DMS153 treated with DMSO at 0.1 percent for 48 hours (cell line): ENCODE data around the gene CSH2.
"Not testable (repeated sequence)": the region's sequence is repeated elsewhere in the genome, so short reads cannot be mapped to it uniquely, and the experiment has no call there.

Experiments used
- DNase-seq: peaks from one replicate; lab custom pipeline; 2025; ENCODE audit not compliant: unreplicated experiment; lab: John Stamatoyannopoulos, UW

CSH2 gene

DNA sequence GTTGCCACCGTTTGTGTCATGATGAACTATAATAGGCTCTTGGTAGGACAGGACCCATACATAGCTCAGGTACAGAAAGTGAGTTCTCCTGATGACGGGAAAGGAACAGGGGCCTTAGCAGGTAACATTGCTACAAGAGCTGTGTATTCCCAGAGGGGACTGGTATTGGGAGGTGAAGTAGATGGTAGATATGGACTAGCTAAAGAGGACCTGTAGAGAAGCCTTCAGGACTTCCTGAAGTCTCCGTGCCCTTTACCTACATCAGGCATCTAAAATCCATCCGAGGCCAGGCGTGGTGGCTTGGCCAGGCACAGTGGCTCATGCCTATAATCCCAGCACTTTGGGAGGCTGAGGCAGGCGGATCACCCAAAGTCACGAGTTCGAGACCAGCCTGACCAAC is 18.3 kb downstream of the CSH2 start:
- no peak for DNase-seq

DNA sequence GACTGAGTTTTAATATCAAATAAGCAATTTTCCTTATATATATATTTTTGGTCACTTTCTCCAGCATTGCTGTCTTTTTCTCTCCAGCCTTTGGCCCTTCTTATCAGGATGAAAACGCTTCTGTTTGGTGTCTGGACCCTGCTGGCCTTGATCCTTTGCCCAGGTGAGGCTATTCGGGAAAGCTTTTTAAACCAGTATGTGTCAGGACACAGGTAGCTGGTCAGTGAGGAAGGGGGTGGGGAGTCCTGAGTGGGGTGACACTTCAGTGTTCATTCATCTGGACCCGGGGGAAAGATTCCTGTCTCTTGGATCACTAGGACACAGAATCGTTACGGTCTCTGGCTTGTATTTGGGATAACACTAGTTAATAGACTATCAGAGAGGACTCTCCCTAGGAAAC is 18.8 kb downstream of the CSH2 start:
- DNase-seq: no peak

DNA sequence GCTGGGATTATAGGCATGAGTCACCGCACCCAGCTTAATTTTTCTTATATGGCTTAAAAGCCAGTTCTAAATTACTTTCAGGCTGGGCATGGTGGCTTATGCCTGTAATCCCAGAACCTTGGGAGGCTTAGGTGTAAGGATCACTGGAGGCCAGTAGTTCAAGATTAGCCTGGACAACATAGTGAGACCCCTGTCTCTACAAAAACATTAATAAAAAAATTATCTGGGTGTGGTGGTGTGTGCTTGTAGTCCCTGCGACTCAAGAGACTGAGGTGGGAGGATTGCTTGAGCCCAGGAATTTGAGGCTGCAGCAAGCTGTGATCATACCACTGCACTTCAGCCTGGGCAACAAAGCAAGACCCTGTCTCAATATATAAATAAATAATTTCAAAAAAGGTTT is 20.2 kb downstream of the CSH2 start:
- DNase-seq: no peak

DNA sequence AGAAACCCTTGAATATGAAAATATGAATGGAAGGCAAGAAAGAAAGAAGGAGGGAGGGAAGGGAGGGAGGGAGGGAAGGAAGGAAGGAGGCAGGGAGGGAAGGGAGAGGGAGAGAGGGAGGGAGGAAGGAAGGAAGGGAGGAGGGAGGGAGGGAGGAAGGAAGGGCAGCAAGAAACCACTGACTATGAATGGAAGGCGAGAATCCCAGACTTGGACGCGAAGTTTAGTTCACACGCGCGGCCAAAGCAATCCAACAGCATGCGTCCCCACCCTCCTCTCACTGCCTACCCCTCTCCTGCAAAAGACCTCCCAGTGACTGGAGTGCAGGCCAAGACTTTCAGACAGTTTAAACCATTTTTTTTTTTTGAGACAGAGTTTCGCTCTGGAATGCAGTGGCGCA is 23.1 kb downstream of the CSH2 start:
- no peak for DNase-seq

DNA sequence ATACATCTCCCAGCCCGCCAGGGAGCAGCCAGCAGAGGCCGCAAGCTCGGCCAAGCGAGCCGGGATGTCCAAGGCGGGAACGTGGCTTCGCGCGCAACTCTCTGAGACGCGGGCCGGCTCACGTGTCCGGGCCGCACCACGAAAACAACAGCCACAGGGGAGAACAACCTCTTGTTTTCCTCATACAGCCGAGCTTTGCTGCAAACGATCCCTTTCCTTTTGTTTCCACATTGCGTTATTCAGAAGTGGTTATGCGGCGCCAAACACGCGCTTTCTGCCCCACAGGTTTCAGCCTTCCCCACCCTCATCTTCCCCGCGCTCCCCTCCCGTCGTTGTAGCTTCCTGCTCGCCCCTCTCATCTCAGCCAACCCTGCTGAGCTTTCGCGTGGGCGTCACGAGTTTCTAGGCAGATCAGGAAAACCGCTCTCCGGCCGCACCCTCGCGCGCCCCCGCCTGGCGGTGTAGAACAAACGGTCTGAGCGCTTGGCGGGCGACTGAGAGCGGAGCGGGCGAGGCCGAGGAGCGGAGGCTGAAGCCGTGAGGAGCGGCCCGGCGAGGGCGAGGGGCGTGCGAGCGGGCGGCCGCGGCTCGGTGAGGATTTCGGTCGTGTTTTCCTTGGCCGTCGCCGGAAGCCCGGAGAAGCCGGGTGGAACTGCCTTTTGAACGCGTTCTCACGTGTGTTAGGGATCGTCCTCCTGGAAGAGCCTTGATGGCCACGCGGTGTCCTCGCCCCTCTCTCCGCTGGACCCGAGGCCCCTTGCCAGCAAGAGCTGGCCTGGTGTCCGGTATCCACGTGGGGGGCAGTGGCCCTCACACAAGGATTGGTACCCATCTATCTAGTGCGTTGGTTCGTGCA is 24.4 kb downstream of the CSH2 start:
- no peak for DNase-seq

DNA sequence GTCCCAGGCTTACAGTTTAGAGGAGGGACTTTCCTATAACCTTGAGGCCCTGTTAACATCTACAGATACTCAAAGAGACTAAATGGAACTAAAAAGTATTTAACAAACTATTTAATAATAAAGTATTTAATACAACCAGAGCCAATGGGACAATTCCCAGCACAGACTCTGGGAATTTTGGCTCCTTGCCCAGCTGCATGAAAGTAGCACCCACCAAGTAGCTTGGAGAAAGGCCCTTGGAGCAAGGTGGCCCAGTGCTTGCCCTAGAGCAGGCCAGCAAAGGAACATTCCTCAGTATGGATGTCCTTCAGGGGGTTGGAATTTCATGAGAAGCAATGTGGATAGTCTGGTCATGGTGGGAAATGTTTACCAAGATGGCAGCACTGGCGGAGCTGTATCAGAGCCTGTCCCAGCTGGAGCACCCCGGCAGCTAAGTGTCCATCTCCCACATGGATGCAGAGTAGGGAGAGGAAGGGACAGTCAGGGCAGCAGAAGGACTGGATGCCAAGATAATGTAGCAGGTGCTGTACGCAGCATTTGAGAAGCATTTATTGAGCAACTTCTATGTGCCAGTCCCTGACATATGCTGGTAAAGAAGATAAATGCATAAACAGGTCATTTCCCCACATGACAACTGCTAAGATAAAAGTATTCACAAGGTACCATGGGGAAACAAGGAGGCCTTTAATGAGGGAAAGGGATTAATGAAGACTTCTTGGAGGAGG is 25.8 kb downstream of the CSH2 start:
- no peak for DNase-seq

DNA sequence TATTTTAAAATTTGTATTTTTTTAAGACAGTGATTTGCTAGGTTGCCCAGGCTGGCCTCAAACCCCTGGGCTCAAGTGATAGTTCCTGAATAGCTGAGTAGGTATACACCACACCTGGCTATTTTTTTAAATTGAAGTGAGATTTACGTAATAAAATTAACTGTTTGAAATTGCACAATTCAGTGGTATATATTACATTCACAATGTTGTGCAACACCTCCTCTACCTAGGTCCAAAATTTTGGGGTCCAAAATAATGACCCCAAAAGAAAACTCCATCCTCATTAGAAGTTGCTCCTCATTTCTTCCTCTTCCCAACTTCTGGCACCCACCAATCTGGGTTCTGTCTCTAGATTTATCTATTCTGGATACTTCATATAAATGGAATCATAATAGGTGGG is 28.0 kb downstream of the CSH2 start:
- DNase-seq: no peak

DNA sequence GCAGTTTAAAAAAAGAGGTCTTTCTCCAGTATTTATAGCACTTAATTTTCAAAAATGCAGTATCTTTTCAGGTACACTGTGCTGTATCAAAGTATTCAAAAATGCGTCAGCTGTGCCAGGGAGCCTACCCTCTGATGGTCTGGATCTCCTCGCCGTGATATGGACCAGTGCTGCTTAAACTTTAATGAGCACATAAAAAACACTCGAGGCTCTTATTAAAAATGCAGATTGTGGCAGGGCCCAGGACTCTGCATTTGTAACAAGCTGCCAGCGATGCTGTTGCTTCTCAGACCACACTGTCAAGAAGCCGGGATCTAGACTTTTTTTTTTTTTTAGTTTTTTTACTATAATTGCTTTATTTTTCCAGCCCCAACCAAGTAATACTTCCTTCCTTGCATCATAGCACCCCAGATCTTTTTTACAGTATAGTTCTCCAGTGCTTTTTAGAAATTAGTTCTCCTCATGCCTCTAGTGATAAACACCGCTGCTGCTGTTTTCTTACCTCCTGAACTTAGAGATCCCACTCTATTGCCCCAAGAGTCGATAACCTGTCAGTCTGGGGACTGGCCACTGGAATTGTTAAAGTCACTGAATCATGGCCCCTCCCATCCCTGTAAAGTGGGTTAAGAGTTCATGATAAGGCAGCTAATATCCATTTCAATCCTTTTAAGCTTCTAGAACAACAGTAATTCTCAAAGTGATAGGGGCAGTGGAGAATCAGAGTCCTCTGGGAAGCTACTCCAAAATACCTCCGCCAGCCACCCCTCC is 29.4 kb downstream of the CSH2 start:
- no peak for DNase-seq

DNA sequence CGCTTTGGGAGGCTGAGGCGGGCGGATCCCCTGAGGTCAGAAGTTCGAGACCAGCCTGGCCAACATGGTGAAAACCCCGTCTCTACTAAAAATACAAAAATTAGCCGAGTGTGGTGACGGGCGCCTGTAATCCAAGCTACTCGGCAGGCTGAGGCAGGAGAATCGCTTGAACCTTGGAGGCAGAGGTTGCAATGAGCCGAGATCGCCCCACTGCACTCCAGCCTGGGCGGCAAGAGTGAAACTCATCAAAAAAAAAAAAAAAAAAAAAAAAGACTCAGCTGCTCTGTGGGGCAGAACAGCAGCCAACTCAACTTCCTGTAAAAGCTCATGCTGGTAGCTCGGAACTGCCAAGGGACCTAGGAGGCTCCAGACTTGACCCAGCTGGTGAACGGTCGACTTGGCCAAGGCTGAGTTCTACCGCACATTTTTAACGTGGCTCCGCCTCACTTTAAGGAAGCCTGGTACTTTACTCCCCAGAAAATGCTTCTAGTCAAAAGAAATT is 30.0 kb downstream of the CSH2 start:
- DNase-seq: not testable (repeated sequence)

DNA sequence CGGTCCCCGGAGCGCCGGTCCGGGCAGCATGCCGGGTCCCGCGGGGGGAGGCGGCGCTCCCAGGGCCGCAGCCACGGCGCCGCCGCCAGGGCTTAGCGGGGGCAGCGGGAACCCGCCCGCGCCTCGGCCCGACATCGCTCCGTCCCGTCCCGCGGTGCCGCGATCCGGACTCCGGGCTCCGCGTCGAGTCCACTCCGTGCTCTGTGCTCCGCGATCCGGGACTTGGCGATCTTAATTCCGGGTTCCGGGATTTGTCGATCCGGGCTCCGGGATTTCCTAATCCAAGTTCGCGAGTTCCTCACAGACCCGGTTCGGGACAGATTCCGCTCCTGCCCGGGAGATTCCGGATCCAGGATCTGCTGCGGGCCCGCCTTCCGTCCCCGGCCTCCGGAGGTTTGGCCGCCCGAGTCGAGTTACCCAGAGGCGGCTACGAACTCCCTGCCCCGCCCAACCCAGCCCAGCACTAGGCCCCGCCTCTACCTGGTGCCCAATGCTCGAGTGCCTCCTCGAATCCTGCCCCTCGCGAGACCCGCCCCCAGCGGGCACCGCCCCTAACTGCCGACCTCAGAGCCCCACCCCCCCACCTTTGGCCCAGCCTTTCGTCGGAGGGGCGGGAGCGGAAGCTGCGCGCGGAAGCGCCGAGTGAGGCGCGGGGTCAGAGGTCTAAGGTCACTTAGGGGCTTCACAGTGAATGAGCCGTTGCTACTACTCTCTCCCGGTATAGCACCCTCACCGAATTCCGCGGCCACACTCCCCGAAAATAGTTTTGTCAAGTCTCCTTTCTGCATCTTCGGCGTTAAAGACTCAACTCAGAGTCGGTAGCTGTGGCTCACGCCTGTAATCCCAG is 30.7 kb downstream of the CSH2 start, which contains the start of gene SMARCD2:
TSS of gene SMARCD2 (minus strand) at position 146 of the 847 bp plus-strand sequence. CDS start at position 135, 11 bp downstream.
- peak; percentile 99 for DNase-seq

DNA sequence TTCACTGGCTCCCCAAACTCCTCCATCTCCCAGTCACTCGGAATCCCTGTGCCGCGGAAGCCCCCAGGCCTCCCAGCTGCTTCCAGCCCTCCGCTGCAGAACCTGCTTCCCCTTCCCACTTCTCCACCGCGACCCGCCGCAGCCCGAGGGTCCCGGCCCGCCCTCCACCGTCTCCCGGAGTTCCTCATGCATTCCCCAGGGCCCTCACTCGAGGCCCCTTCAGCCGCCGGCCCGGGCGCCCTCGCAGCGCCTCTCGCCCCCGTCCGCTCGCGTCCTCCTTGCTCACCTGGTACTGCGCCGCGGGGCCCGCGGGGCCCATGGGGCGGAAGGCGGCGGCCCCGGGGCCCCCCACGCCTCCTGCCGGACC is 31.3 kb downstream of the CSH2 start:
- DNase-seq: no peak

DNA sequence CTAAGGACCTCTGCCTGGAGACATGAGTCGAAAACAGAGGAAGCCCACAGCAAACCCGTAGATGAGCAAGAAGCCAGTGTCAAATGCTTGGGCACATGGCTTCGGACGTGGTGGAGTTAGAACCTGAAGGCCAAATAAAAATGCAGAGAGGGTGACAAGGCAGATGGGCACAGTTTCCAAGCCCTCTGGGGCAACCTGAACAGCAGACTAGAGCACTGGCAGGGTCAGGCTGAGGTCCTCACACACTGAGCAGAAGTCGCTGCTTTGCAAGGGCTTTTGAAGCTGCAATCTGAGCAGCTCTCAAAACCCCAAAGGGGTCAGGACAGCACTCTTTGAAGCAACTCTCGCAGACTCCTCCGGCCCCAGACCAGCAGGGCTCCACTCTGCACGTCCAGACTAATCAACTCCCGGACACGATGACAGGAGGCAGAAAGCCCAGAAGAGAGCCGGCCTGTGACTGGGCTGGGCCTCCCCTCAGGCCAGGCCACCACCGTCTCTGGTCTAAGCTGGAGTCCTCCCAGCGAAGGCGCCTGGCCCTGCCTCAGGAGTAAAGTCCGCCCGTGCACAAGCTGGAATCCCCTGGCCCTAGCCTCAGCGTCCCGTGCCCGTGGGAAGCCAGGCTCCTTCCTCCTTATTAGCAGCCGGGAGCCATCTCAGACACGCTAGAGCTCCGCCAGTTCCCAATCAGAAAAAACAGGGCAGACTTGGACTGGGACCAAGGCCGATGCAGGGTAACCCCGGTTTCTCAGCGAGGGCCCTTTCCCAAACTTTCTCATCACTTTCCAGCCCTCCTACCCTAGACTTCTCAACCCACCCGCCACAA is 31.9 kb downstream of the CSH2 start:
- no peak for DNase-seq

DNA sequence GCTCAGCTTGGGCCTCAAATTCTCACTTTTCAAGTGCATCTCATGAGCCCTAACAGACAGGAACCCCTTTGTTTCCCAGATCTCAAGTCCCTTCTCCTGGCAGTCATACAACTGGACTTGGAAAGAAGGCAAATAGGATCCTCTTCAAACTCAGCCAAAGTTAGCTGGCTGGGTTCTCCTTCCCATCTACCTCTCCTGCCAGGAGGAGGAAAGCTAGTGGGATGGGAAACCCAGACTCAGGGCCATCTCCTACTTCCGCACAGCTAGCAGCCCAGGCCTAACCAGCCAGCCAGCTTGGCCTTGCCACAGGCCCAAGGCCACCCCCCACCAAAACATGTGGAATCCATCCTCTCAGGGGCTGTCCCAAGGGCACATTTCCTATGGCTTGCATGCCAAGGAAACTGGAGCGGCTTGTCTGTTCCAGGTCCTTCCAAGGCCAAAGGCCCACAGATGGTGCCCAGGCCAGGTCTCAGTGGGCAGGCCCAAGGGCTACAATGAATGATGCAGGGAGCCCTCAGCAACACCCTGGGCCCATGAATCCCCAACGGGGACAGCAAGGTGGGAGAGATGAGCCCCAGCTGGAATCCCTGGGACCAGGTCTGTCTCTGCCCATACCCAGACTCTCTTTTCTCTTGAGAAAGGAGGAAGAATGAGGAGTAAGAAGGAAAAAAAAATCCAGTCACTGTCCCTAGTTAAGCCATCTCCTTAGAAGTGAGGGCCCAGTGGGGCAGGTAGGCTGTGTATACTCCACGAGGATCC is 32.7 kb downstream of the CSH2 start:
- DNase-seq: no peak

DNA sequence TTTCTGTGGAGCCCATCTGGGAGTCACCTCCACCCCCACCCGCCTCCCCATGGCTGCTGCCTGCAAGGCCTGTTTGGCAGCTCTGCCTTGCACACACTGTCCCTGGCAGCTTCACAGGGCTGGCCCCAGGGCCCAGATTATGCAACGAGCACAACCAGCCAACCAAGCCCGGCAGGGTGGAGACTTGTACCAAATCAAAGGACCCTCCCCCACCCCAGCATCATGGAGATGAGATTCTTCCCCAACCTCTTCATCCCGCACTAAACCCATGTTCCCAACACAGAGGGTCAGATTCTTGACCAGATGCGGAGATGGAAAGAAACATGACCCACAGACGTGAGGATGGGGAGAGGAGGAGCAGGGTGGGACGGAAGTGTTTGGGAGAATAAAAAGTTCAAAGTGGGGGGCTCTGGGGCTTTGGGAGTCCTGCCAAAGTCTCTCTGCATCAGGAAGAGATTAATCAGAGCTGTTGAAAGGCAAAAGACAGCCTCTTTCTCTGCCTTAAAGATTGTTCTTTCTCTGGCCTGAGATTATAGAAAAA is 34.8 kb downstream of the CSH2 start:
- no peak for DNase-seq

DNA sequence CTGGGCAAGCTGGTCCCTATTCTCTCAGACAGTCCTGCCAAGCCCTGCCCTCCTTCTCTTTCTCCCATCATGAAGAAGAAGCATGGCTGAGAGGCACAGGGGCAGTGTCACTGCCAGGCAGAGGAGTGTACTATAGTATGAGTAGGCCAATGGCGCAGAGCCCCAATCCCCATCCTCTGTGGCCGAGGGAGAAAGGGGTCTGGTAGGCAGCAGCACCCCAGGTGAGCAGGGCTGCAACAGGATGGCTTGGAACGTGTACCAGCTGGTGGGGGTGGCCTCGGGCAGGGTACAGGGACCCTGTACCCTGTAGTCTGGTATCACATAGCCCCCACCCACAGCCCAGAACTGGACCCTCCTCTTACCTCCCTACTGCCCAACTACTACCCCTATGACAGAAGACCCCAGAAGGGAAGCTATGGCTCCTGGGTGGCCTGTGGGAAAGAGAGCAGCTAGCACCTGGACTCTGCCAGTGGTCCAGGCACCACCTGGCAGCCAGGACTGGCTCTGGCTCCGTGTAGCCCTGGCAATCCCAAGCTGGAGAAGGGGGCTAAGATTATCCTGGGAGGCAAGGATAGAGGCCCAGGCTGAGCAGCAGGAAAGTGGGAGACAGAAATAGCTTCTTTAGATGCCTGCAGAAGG is 35.4 kb downstream of the CSH2 start:
- DNase-seq: no peak

DNA sequence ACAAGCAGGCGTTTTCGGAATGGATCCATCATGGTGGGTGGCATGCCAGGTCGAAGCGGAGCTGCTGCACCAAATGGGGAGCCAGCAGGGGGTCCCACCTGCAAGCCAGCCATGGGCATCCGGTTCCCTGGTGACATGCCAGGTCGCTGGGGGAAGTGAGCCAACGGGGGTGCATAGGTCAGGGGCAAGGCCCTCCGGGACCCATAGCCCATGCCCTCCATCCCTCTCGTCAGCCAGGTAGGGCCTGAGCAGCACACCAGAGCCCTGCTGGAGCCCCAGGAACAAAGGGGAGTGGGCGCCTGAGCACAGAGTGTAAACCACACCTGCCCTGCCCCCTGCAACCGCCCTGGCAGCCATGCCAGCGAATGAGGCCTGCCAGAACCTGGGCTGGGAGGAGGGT is 36.0 kb downstream of the CSH2 start:
- no peak for DNase-seq

DNA sequence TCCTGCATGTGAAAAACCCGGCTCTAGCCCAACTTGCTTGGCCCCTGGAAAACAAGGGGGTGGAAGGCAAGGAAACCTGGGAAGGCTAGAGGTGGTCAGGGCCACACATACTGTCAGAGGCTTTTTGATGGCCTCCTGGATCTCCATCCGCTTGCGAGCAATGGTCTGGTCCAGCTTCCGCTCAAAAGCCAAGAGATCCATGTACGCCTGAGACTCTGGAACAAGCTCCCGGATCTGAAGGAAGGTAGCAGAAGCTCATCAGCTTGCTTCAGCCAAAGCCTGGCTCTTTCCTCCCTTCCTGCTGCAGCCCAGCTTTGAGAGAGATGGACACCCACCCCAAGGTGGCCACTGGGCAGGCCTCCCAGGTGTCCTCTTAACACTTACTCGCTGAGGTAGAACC is 36.7 kb downstream of the CSH2 start:
- no peak for DNase-seq

DNA sequence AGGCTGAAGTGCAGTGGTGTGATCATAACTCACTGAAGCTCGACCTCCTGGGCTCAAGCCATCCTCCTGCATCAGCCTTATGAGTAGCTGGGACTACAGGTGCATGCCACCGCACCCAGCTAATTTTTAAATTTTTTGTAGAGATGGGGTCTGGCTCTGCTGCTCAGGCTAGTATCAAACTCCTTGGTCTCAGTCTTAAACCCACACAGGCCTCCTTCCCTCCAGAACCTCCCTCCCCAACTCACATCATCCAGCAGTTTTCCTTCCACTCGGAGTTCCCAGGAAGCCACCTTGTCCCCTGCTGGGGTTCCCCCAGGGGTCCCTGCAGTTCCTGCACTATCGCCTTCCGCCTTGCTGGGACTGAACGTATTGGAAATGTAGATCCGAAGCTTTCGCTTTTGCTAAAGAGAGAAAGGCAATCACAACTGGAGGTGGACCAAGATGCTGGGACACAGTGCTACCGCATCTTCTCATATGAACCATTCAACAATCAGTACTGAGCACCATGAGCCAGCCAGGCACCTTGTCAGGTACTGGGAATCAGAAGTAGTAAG is 38.2 kb downstream of the CSH2 start:
- DNase-seq: no peak
